GM12873 (cell line): Measurements from ENCODE around the gene EXPH5.

Experiments used
- CTCF ChIP-seq: IDR thresholded peaks from 2 replicates; pipeline ENCODE4 v1.5.1; 2012; ENCODE audit warnings: low read depth, mild to moderate bottlenecking, moderate library complexity, low read length, control low read depth; ENCODE audit not compliant: insufficient read depth; ENCODE audit errors: missing control alignments

EXPH5 gene

GRCh38 chr11:108483163-108483562 lies 110.4 kb downstream of the EXPH5 start:
- no peak for TF ChIP-seq CTCF

GRCh38 chr11:108474664-108475463 lies 118.7 kb downstream of the EXPH5 start:
- no peak for TF ChIP-seq CTCF

- no peak for TF ChIP-seq CTCF
These were observed 120.9 kb downstream of the EXPH5 start for GRCh38 chr11:108472681-108473080.

GRCh38 chr11:108468478-108468864 lies 125.1 kb downstream of the EXPH5 start:
- no peak for TF ChIP-seq CTCF

- TF ChIP-seq CTCF: no peak
These were observed 126.3 kb downstream of the EXPH5 start, which contains the start of gene C11orf65 for GRCh38 chr11:108467091-108467823. TSS of gene C11orf65 (minus strand) at chr11:108467529. CDS start at chr11:108461559, 5,970 bp downstream.

GRCh38 chr11:108466405-108466804 lies 127.2 kb downstream of the EXPH5 start:
- no peak for TF ChIP-seq CTCF
